Stimulated activated CD4-positive, alpha-beta T cell treated with anti-CD3 and anti-CD28 coated beads, Interleukin-2, amount 100 ng/mL, for 4 hours (primary cell): ENCODE results near the gene GABPB1.
"Not testable (repeated sequence)": the region's sequence is repeated elsewhere in the genome, so short reads cannot be mapped to it uniquely, and the experiment has no call there.

Experiments
- DNase-seq: peaks from one replicate; pipeline ENCODE4 v3.0.0-alpha.2; 2020; ENCODE audit warnings: low read depth

GABPB1 gene

GRCh38 chr15:50354838-50355618 lies at the start of gene GABPB1:
TSS of gene GABPB1 (minus strand) at chr15:50355198. CDS start at chr15:50309798, 45,400 bp downstream.
- DNase-seq, result peak; percentile 85

- not testable (repeated sequence) for DNase-seq
Observed at GRCh38 chr15:50391561-50391960, 36.6 kb upstream of the GABPB1 start.

- no peak for DNase-seq
Observed at GRCh38 chr15:50390554-50391264, 35.7 kb upstream of the GABPB1 start.

GRCh38 chr15:50382408-50382807 lies 27.4 kb upstream of the GABPB1 start:
- DNase-seq, result not testable (repeated sequence)

- no peak for DNase-seq
Observed at GRCh38 chr15:50381438-50381837, 26.4 kb upstream of the GABPB1 start.

- DNase-seq, result no peak
Observed at GRCh38 chr15:50380089-50380488, 25.1 kb upstream of the GABPB1 start.

GRCh38 chr15:50379413-50379812 lies 24.4 kb upstream of the GABPB1 start:
- DNase-seq, result not testable (repeated sequence)

- DNase-seq, result no peak
Observed at GRCh38 chr15:50378776-50379175, 23.8 kb upstream of the GABPB1 start.

GRCh38 chr15:50377867-50378751 lies 23.1 kb upstream of the GABPB1 start:
- no peak for DNase-seq

GRCh38 chr15:50369564-50369963 lies 14.6 kb upstream of the GABPB1 start:
- DNase-seq, result not testable (repeated sequence)

GRCh38 chr15:50365971-50366370 lies 11.0 kb upstream of the GABPB1 start:
- no peak for DNase-seq

GRCh38 chr15:50365570-50365969 lies 10.6 kb upstream of the GABPB1 start:
- no peak for DNase-seq

- no peak for DNase-seq
Observed at GRCh38 chr15:50363612-50364011, 8.6 kb upstream of the GABPB1 start.

- no peak for DNase-seq
Observed at GRCh38 chr15:50361756-50362155, 6.8 kb upstream of the GABPB1 start.

- DNase-seq, result no peak
Observed at GRCh38 chr15:50358845-50359244, 3.8 kb upstream of the GABPB1 start.

GRCh38 chr15:50355980-50356379 lies 982 bp upstream of the GABPB1 start:
- no peak for DNase-seq

- DNase-seq, result no peak
Observed at GRCh38 chr15:50355619-50355905, 564 bp upstream of the GABPB1 start.

- DNase-seq, result peak; percentile 35
Observed at GRCh38 chr15:50353975-50354837, 792 bp downstream of the GABPB1 start.

GRCh38 chr15:50353251-50353974 lies 1.6 kb downstream of the GABPB1 start:
- no peak for DNase-seq

- no peak for DNase-seq
Observed at GRCh38 chr15:50350621-50351020, 4.4 kb downstream of the GABPB1 start.

GRCh38 chr15:50345298-50345697 lies 9.7 kb downstream of the GABPB1 start:
- DNase-seq, result no peak
